HEK293 (cell line): ENCODE data around the gene RASA3.

ENCODE experiments used
- BCL11A ChIP-seq: fragments of 450-650 bp; formaldehyde crosslinking; IDR thresholded peaks from 2 replicates; pipeline ENCODE4 v1.5.1; 2016; ENCODE audit warnings: low read depth, missing biosample characterization, missing genetic modification characterization
- GLI2 ChIP-seq: fragments of 450-650 bp; formaldehyde crosslinking; IDR thresholded peaks from 2 replicates; pipeline ENCODE4; 2017; ENCODE audit warnings: missing biosample characterization, missing genetic modification characterization, low read depth, borderline replicate concordance
- HOXA7 ChIP-seq: sonication (generic); formaldehyde crosslinking; IDR thresholded peaks from 2 replicates; pipeline ENCODE4 v1.8.1; 2022; ENCODE audit warnings: missing genetic modification reagents, borderline replicate concordance
- TCF7L2 ChIP-seq: IDR thresholded peaks from 2 replicates; pipeline ENCODE4 v1.6.1; 2011; ENCODE audit warnings: low read depth, mild to moderate bottlenecking, inconsistent platforms, low read length, moderate library complexity, borderline replicate concordance
- ZFP41 ChIP-seq: fragments of 450-650 bp; formaldehyde crosslinking; IDR thresholded peaks from 2 replicates; pipeline ENCODE4 v1.5.1; 2016; ENCODE audit warnings: missing biosample characterization, missing genetic modification characterization, borderline replicate concordance
- ZNF114 ChIP-seq: fragments of 450-650 bp; formaldehyde crosslinking; IDR thresholded peaks from 2 replicates; pipeline ENCODE4 v1.5.0; 2017; ENCODE audit warnings: missing biosample characterization, missing genetic modification characterization
- ZNF211 ChIP-seq: fragments of 450-650 bp; formaldehyde crosslinking; IDR thresholded peaks from 2 replicates; pipeline ENCODE4 v1.5.1; 2016; ENCODE audit warnings: low read depth, missing biosample characterization, missing genetic modification characterization
- ZNF37A ChIP-seq: fragments of 450-650 bp; IDR thresholded peaks from 2 replicates; pipeline ENCODE4 v1.5.1; 2018; ENCODE audit warnings: missing biosample characterization, missing genetic modification characterization
- ZNF560 ChIP-seq: fragments of 450-650 bp; formaldehyde crosslinking; IDR thresholded peaks from 2 replicates; pipeline ENCODE4 v1.5.1; 2017; ENCODE audit warnings: missing biosample characterization, missing genetic modification characterization, borderline replicate concordance
- ZNF621 ChIP-seq: fragments of 450-650 bp; formaldehyde crosslinking; IDR thresholded peaks from 2 replicates; pipeline ENCODE4 v1.5.1; 2017; ENCODE audit warnings: missing biosample characterization, missing genetic modification characterization
- ZNF664 ChIP-seq: fragments of 450-650 bp; formaldehyde crosslinking; IDR thresholded peaks from 2 replicates; pipeline ENCODE4 v1.5.1; 2016; ENCODE audit warnings: missing biosample characterization, missing genetic modification characterization
- TF ChIP-seq, protein P1 (sequence below): fragments of 450-650 bp; formaldehyde crosslinking; IDR thresholded peaks from 2 replicates; pipeline ENCODE4 v1.5.1; 2016; ENCODE audit warnings: missing biosample characterization, missing genetic modification characterization

DNA sequence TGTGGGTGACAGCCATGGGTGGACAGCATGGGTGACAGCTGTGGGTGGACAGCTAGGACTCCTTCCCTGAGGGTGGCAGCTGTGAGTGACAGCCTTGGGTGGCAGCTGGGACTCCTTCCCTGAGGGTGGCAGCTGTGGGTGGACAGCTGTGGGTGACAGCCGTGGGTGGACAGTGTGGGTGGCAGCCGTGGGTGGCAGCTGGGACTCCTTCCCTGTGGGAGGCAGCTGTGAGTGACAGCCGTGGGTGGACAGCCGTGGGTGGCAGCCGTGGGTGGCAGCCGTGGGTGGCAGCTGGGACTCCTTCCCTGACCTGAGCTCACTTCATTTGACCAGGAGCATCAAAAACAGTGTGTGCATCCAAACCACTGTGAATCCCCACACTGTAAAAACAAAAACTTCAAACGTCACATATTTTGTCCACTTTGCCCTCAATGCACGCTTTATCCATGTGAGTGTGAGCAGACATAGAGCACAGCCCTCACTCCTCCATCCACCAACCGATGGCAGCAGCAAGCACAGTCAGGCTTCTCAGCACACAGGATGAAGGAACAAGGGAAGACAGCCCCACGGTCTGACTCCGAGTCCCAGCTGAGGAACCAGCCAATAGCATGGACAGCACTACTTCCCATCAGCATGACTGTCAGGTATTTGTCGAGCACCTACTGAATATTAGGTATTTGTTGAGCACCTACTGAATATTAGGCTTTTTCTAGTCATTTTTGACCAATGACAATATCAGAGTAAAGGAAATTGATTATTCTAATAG lies 45.0 kb upstream of the RASA3 start:
- TF ChIP-seq BCL11A (tag by site-specific recombination) (no peak), ZNF560 (tag by site-specific recombination) (no peak), ZNF664 (no peak), ZNF621 (tag by site-specific recombination) (no peak), GLI2 (no peak), HOXA7 (CRISPR knock-in tag) (no peak), TCF7L2 (no peak), ZNF37A (tag by site-specific recombination) (no peak), ZFP41 (tag by site-specific recombination) (no peak), ZNF211 (no peak), ZNF114 (tag by site-specific recombination) (no peak)
- TF ChIP-seq, protein P1, sequence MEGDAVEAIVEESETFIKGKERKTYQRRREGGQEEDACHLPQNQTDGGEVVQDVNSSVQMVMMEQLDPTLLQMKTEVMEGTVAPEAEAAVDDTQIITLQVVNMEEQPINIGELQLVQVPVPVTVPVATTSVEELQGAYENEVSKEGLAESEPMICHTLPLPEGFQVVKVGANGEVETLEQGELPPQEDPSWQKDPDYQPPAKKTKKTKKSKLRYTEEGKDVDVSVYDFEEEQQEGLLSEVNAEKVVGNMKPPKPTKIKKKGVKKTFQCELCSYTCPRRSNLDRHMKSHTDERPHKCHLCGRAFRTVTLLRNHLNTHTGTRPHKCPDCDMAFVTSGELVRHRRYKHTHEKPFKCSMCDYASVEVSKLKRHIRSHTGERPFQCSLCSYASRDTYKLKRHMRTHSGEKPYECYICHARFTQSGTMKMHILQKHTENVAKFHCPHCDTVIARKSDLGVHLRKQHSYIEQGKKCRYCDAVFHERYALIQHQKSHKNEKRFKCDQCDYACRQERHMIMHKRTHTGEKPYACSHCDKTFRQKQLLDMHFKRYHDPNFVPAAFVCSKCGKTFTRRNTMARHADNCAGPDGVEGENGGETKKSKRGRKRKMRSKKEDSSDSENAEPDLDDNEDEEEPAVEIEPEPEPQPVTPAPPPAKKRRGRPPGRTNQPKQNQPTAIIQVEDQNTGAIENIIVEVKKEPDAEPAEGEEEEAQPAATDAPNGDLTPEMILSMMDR (tag by site-specific recombination), result no peak
